Ishikawa (cell line): ENCODE results near the gene CYP4F11.

Source experiments
- CEBPB ChIP-seq: IDR thresholded peaks from 2 replicates; pipeline ENCODE4 v1.6.1; 2012
- CREB1 ChIP-seq: IDR thresholded peaks from 2 replicates; pipeline ENCODE4 v1.6.1; 2012; ENCODE audit warnings: low read depth
- EGR1 ChIP-seq: IDR thresholded peaks from 2 replicates; pipeline ENCODE4 v1.6.1; 2012
- EP300 ChIP-seq: IDR thresholded peaks from 2 replicates; pipeline ENCODE4 v1.6.1; 2012; ENCODE audit warnings: borderline replicate concordance
- FOXM1 ChIP-seq: IDR thresholded peaks from 2 replicates; pipeline ENCODE4 v1.6.1; 2012; ENCODE audit warnings: low read depth, borderline replicate concordance
- NFIC ChIP-seq: IDR thresholded peaks from 2 replicates; pipeline ENCODE4 v1.6.1; 2012
- RAD21 ChIP-seq: IDR thresholded peaks from 2 replicates; pipeline ENCODE4 v1.6.1; 2012; ENCODE audit warnings: low read depth
- TAF1 ChIP-seq: IDR thresholded peaks from 2 replicates; pipeline ENCODE4 v1.6.1; 2012; ENCODE audit warnings: low read depth, mild to moderate bottlenecking
- TCF12 ChIP-seq: IDR thresholded peaks from 2 replicates; pipeline ENCODE4 v1.6.1; 2012; ENCODE audit warnings: low read depth
- TEAD4 ChIP-seq: IDR thresholded peaks from 2 replicates; pipeline ENCODE4 v1.6.1; 2012
- YY1 ChIP-seq: IDR thresholded peaks from 2 replicates; pipeline ENCODE4 v1.6.1; 2012; ENCODE audit warnings: low read depth
- ZBTB7A ChIP-seq: IDR thresholded peaks from 2 replicates; pipeline ENCODE4 v1.6.1; 2012; ENCODE audit warnings: low read depth
- TF ChIP-seq, protein P1 (sequence below): IDR thresholded peaks from 2 replicates; pipeline ENCODE4 v1.6.1; 2012
- TF ChIP-seq, protein P2 (sequence below): IDR thresholded peaks from 2 replicates; pipeline ENCODE4 v1.6.1; 2012
- TF ChIP-seq, protein P3 (sequence below): IDR thresholded peaks from 2 replicates; pipeline ENCODE4 v1.6.1; 2012; ENCODE audit warnings: low read depth, mild to moderate bottlenecking

CYP4F11 gene

DNA sequence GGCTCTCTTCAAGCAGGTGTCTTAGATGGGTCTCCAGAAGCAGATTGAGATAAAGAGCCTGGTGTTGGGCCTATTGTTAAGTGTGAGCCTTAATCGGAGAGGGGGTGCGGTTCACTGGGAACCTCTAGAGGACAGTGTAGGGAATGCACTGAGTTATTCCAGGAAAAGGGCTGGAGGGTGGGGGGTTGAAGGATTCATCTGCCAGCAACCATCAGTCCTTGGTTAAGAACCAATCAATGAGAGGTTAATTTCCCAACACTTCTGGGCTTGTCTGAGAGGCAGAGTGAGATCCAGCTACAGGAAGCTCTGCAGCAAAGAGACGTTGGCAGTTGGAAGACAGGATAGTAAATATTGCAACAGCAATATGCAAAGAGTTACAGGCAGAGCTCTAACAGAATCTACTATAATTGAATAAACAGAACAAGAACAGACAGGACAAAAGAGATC is 65.2 kb downstream of the CYP4F11 start:
- TF ChIP-seq, protein P1, sequence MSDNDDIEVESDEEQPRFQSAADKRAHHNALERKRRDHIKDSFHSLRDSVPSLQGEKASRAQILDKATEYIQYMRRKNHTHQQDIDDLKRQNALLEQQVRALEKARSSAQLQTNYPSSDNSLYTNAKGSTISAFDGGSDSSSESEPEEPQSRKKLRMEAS: no peak
- TF ChIP-seq RAD21: peak; percentile 69

DNA sequence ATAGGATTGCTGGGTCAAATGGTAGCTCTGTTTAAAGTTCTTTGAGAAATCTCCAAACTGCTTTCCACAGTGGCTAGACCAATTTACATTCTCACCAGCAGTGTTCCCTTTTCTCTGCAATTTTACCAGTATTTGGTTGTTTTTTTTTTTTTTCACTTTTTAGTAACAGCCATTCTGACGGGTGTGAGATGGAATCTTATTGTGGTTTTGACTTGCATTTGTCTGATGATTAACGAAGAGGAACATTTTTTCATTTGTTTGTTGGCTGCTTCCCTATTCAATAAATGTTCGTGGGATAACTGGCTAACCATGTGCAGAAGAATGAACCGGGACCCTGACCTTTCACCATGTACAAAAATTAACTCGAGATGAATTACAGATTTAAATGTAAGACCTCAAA is 67.7 kb downstream of the CYP4F11 start:
- TF ChIP-seq CREB1 (no peak), CEBPB (no peak), TCF12 (no peak), FOXM1 (no peak), TAF1 (no peak), ZBTB7A (no peak)

DNA sequence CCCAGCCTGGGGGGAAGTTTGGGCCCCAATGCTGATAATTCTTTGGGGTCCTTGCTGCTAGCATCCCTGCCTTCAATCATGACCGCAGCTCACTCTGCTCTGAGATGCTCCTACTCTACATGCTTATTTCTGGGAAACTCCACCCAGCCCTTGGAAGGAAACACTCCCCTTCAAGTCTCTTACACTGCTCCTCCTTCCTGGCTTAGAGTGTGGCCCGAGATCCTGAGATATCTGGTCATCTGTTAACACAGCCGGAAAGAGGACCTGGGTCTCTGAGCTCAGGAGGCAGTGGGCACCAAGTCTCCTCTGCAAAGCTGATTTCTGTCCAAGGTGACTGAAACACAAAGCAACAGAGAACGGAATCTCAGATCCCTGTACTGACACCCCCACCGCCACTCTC is 69.5 kb downstream of the CYP4F11 start:
- TF ChIP-seq TCF12 (no peak), TEAD4 (no peak), TAF1 (no peak), FOXM1 (no peak), RAD21 (no peak), EGR1 (no peak), CREB1 (no peak), CEBPB (no peak), EP300 (no peak), NFIC (no peak), YY1 (no peak), ZBTB7A (no peak)
- TF ChIP-seq, protein P2, sequence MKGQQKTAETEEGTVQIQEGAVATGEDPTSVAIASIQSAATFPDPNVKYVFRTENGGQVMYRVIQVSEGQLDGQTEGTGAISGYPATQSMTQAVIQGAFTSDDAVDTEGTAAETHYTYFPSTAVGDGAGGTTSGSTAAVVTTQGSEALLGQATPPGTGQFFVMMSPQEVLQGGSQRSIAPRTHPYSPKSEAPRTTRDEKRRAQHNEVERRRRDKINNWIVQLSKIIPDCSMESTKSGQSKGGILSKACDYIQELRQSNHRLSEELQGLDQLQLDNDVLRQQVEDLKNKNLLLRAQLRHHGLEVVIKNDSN: no peak
- TF ChIP-seq, protein P1: no peak
- TF ChIP-seq, protein P3, sequence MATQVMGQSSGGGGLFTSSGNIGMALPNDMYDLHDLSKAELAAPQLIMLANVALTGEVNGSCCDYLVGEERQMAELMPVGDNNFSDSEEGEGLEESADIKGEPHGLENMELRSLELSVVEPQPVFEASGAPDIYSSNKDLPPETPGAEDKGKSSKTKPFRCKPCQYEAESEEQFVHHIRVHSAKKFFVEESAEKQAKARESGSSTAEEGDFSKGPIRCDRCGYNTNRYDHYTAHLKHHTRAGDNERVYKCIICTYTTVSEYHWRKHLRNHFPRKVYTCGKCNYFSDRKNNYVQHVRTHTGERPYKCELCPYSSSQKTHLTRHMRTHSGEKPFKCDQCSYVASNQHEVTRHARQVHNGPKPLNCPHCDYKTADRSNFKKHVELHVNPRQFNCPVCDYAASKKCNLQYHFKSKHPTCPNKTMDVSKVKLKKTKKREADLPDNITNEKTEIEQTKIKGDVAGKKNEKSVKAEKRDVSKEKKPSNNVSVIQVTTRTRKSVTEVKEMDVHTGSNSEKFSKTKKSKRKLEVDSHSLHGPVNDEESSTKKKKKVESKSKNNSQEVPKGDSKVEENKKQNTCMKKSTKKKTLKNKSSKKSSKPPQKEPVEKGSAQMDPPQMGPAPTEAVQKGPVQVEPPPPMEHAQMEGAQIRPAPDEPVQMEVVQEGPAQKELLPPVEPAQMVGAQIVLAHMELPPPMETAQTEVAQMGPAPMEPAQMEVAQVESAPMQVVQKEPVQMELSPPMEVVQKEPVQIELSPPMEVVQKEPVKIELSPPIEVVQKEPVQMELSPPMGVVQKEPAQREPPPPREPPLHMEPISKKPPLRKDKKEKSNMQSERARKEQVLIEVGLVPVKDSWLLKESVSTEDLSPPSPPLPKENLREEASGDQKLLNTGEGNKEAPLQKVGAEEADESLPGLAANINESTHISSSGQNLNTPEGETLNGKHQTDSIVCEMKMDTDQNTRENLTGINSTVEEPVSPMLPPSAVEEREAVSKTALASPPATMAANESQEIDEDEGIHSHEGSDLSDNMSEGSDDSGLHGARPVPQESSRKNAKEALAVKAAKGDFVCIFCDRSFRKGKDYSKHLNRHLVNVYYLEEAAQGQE: no peak

DNA sequence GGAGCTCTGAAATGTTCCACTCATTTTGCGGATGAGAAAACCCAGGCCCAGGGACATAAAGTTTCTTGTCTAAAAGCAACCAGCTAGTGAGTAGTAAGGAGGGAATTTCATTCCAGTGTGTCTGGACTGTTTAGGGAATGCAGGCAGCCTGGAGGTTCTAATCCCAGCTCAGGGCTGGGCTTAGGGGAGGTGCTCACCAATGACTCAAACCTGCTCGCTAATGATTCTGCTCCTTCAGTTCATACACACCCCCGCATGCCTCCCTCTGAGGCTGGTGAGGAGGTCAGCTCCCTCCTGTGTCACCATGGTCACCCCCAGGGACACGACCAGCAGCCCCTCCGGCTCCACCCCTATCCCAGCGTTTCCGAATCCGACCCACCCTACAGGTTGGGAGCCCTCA is 71.1 kb downstream of the CYP4F11 start:
- TF ChIP-seq YY1 (no peak), TEAD4 (no peak), TAF1 (no peak), ZBTB7A (no peak), RAD21 (no peak), NFIC (no peak), CREB1 (no peak), TCF12 (no peak), CEBPB (no peak), FOXM1 (no peak), EGR1 (no peak), EP300 (no peak)
- TF ChIP-seq, protein P1: no peak
- TF ChIP-seq, protein P2: no peak
- TF ChIP-seq, protein P3: no peak

DNA sequence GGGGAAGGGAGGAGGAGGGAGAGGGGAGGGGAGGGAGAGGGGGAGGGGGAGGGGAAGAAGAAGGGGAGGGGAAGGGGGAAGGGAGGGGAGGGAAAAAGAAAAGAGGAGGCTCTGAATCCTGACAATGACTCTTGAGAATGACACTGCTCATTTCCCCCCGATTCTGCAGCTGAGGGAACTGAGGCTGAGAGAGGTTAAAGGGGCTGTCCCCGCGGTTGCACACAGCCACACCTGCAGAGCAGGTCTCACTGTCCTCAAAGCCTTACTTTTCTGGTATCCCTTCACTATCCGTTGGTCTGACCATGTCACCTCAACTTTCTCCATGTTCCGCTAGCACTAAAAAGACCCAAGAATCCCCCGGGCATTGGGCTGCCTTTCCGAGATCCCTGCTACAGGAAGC is 71.9 kb downstream of the CYP4F11 start:
- TF ChIP-seq TCF12 (no peak), CREB1 (no peak), CEBPB (no peak), TAF1 (no peak), NFIC (no peak), TEAD4 (no peak), YY1 (no peak), EGR1 (no peak)
- TF ChIP-seq, protein P1: no peak
- TF ChIP-seq, protein P3: no peak
